ENCODE results near the gene PYCARD.
"Not testable (repeated sequence)": the region's sequence is repeated elsewhere in the genome, so short reads cannot be mapped to it uniquely, and the experiment has no call there.

The PYCARD gene

GRCh38 chr16:31214708-31215286 lies 12.2 kb upstream of the PYCARD start:
- DNase-seq, result no peak

DNA sequence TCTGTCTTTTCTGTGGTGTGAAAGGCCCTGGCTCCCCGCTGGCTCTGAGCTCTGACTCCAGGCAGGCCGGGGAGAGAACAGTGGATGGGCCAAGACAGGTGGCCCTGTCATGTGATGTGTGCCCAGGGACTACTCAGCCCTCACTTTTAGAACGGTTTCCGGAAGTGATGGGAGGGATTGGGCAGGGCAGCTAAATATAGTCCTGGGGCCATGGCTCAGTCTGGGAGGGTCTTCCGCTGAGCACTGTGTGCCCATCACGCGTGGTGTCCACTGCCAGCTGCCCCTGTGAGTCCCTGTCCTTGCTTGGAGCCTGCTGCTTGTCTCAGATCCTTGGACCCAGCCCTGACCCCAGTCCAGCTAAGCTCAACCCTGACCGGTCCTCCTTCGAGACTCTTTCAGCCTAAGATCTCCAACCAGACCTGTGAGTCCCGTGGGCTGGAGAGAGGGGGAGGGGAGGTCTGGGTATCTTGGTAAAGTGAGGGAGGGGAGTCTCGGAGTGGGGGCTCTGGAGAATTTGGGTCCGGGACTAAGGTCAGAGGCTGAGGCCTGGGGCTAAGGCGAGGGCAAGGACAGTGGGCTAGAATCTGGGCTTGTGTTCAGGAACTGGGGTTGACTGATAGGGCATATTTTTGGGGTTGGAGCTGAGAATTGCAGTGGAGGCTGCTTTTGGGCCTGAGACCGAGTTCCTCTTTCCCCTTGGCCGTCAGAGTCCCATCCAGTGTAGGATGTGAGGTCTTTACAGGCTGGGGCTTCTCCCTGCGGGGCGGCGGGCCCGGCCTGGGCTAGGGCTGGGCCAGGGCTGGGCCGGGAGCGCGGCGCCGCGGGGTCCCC lies 11.5 kb upstream of the PYCARD start, which contains the start of gene TRIM72:
Gene TRIM72, plus strand, starts transcription at position 243 of the 831 bp plus-strand sequence. CDS start 620 bp downstream, outside the sequence.
- DNase-seq, result no peak

GRCh38 chr16:31213342-31213741 lies 10.8 kb upstream of the PYCARD start:
- no peak for DNase-seq

DNA sequence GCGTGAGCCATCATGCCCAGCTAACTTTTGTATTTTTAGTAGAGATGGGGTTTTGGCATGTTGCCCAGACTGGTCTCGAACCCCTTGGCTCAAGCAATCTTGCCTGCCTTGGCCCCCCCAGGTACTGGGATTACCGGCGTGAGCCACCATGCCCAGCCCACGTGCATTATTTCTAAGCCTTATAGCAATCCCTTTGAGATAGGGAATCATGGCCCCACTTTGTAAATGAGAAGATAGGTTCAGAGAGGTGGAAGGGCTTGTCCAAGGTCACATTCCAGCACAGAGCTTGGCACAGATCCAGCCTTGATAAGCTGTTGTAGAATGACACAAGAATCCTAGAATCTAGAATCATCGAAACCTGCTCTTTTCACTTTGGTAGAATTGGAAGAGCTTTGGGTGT lies 4.2 kb upstream of the PYCARD start:
- DNase-seq, result no peak

DNA sequence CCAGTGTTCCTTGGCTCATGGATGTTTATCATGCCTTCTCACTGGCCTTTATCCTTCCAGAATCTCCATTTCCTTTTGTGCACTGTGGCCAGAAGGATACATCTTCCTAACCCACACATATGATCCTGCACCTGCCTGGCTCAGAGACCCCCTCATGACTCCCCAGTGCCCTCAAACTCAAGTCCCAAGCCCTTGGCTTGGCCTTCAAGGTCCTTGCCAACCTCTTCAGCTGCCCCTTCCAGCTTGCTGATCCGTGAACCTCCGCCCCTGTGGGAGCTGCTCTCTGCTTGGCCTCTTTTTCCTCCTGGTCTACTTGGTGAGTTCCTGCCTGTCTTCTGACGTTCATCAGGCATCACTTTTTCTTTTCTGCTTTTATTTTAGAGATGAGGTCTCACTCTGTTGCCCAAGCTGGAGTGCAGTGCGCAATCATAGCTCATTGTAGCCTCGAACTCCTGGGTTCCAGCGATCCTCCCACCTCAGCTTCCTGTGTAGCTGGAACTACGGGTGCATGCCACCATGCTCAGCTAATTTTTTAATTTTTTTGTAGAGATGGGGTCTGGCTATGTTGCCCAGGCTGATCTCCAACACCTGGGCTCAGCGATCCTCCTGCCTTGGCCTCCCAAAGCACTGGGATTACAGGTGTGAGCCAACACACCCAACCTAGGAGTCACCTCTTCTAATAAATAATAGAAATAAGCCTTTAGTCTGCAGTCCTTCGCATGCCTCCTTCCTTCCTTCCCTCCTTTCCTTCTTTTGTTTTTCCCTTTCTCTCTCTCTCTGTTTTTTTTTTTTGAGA lies 2.5 kb upstream of the PYCARD start:
- no peak for DNase-seq

GRCh38 chr16:31201582-31202413 lies 762 bp downstream of the PYCARD start:
- peak; percentile 23 for DNase-seq

DNA sequence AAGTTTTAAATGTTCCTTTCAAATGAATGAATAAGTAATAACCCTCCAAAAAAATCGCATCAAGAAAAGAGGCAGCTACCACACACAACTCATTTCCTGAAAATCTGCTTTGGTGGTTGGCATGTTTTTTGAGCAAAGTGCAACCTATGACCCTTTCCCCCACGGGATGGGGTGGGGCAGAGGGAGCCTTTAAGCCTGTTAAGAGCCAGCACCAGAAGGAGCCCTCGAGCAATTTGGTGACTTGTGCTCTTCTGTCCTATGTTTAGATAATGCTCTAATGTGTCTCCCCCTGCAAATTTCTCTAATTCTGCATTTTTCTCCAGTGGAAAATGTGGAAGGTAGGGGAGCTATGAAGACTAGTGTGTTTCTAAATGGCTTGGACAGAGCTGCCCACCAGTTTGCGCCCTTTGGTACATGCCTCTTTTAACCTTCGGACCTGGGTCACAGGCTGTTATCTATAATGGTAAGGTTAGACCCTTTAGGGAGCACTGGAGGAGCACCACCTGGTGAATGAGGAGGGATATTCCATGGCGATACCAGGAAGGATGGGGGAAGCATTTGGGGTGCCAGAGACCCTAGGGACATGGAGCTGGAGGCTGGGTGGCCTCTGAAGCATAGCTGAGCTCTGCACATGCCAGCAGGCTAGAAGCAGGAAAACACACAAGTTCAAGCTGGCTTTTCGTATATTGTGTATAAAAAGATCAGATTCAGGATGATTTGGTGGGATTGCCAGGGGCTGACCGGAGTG lies 1.6 kb downstream of the PYCARD start:
- peak; percentile 32 for DNase-seq

DNA sequence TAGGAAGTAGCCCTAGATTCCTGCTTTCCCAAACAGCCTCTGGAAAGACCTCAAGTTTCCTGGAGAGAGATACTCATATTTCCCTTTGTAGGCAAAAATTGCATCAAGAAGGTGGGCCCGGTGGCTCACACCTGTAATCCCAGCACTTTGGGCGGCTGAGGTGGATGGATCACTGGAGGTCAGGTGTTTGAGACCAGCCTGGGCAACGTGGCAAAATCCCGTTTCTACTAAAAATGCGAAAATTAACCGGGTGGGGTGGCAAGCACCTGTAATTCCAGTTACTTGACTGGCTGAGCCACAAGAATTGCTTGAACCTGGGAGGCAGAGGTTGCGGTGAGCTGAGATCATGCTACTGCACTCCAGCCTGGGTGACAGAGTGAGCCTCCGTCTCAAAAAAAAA lies 2.4 kb downstream of the PYCARD start:
- DNase-seq, result not testable (repeated sequence)

DNA sequence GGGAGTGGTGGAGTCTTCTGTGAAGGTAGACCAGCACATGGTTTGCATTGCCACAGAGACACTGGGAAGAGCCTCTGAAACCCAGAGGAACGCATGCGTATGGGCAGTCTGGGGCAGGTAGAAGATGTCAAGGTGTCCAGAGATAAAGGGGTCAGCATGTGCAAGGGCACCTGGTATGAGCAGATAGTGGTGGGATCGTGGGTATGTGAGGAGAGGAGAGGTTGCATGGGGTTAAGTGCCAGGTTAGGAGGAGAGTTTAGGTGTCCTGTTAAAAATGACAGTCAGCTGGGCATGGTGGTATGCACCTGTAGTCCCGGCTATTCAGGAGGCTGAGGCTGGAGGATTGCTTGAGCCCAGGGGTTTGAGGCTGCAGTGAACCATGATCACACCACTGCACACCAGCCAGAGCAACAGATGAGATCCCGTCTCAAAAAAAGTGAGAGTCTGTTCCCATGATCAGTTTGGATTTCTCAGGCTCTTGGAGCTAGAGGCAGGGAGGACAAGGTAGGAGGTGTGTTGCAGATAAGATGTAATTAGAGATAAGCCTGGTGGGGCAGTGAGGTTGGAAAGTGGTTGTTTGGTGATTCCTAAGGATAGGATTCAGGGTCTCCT lies 3.0 kb downstream of the PYCARD start:
- DNase-seq, result no peak

DNA sequence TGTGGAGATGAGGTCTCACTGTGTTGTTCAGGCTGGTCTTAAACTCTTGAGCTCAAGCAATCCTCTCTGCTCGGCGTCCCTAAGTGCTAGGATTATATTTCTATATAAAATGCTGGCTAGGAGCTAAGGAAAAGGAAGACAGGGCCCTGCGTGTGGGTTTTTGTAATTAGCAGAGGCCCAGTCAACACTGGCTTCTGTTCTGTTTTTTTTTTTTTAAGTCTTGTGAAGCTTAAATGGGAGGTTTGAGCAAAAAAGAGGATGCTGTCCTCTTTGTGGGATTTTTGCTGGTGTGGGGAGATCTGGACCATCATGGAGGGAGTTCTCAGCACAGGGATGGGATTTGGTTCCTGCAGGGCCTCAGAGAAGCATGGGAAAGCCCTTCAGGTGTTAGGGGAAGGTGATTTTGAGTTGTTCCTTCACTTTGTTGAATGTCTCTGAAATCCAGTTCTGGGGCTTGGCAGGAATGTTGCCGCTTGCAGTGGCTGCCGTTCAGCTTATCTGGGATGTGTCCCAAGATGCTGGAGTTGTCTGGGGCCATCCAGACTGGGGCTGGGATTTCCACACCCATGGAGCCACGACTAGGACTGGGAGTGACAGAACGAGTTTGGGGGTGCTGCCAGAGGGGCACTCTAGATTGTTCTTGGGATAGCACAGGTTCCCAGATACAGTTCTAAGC lies 4.2 kb downstream of the PYCARD start:
- DNase-seq, result no peak

- no peak for DNase-seq
These were observed 6.1 kb downstream of the PYCARD start for GRCh38 chr16:31196324-31197088.

GRCh38 chr16:31195861-31196260 lies 6.7 kb downstream of the PYCARD start:
- DNase-seq, result not testable (repeated sequence)

DNA sequence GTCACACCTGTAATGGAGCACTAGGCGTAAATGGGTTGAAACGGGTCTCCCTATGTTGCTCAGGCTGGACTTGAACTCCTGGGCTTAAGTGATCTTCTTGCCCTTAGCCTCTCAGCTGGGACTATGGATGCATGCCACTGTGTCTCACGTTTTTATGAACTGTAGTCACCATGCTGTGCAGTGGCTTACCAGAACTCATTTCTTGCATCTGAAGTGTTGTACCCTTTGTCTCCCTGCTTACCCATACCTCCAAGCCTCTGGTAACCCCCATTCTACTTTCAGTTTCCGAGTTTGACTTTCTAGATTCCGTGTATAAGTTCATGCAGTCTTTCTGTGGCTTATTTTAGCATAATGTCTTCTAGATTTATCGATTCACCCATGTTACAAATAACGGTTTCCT lies 7.7 kb downstream of the PYCARD start:
- no peak for DNase-seq

DNA sequence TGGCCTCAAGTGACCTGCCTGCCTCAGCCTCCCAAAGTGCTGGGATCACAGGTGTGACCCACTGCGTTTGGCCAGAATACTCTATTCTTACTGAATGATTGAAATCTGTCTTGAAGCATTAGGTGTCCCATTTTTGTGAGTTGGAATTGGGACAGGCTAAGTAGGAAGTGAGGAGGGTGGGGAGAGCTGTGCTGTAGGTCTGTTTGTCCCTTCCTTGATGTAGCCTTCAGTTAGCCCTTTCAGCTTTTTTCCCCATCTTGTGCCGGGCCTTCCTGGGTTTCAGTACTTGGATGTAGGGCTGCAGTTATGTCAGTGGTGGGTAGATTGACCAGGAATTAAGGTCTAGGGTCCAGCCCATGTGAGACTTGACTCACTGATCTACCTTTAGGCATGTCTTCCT lies 8.7 kb downstream of the PYCARD start:
- DNase-seq, result no peak

DNA sequence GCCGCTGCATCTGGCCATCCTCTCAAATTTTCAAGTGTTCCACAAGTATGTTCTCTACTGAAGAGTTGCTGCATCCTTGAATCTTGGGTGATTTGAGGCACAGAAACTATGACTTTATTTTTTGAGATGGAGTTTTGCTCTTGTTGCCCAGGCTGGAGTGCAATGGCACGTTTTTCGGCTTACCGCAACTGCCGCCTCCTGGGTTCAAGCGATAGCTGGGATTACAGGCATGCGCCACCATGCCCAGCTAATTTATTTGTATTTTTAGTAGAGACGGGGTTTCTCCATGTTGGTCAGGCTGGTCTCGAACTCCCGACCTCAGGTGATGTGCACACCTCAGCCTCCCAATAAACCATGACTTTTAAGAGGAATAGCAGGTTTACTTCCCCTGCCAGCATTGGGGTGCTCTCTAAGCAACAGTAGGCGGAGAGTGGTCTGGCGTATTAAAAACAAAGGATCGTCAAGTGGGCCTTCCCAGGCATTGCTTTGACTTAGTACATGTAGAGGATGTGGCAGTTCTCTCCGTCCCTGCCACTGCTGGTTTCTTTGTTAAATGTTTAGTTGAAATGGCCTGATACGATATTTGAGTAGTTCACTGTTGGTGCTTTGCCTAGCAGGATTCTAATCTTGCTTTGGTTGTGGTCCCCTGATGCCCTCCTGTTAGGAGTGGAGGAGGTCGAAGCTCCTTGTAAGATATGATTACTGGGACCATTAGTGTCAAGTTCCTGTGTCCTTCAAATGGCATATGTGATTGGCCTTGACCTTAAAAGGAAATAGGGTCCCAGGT lies 9.5 kb downstream of the PYCARD start:
- DNase-seq, result no peak

DNA sequence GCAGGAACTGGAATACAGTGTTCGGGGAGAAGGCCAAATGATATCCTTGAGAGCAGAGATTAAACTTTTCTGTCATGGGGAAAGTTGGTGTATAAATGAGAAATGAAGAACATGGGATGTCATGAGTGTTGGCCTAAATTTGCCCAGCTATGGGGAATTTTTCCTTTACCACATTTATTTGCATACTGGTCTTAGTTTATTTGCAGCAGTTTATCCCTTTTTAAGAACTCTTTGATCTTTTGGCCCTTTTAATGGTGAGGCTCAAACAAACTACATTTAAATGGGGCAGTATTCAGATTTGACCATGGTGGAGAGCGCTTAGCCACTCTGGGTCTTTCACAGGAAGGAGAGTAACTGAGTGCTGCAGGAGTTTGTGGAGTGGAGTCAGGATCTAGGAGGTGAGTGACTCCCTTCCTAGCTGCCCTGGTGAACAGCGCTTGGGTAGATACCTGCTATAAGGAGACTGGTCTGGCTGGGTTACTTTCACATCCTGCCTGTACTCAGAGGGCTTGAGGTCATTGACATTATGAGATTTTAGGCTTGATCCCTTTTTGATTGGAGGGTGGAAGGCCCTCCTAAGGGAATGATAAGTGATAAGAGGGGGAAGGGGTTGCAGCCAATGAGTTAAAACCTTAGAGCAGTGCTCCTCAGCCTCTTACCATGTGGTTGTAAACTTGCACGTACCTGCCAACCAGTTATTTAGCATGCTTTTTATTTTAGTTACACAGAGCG lies 10.7 kb downstream of the PYCARD start:
- no peak for DNase-seq

GRCh38 chr16:31190818-31191444 lies 11.6 kb downstream of the PYCARD start:
- DNase-seq, result no peak

DNA sequence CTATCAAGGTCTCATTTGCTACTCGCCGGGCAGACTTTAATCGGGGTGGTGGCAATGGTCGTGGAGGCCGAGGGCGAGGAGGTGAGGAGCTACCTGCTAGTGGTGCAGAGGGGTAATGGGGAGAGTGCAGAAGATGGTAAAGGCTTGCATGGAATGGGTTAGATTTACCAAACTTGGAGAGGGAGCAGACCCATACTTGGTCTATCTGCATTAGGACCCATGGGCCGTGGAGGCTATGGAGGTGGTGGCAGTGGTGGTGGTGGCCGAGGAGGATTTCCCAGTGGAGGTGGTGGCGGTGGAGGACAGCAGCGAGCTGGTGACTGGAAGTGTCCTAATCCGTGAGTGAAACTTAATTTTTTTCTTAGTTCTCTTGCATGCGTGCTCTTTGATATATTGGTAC lies 12.5 kb downstream of the PYCARD start:
- no peak for DNase-seq
